Transverse colon (tissue), 4 donors: Measurements from ENCODE around the gene VSX2. TPM values are rescaled to one million over a fixed set of nuclear protein-coding genes. Genes with fewer than 3 reads are reported as not detected.

ENCODE experiments used
- DNase-seq: peaks from one replicate; pipeline ENCODE4 v3.0.0-alpha.2; 2019
- H3K27ac ChIP-seq, 4 donors: fragments of 200-600 bp; sonication (generic); 2 replicates each; pipeline ENCODE4 v1.5.1; 2016 to 2018; ENCODE audit warnings: inconsistent platforms in 4 of 4
- H3K27me3 ChIP-seq: fragments of 200-600 bp; sonication (generic); 2 replicates; pipeline ENCODE4 v1.5.1; 2017; ENCODE audit warnings: inconsistent platforms
- H3K36me3 ChIP-seq, 4 donors: fragments of 200-600 bp; sonication (generic); 2 replicates each; pipeline ENCODE4 v1.5.1; 2017 to 2019; ENCODE audit warnings: inconsistent platforms in 4 of 4
- H3K4me1 ChIP-seq, 4 donors: fragments of 200-600 bp; sonication (generic); 2 replicates each; pipeline ENCODE4 v1.5.1; 2017 to 2020; ENCODE audit warnings: inconsistent platforms in 4 of 4
- H3K4me3 ChIP-seq, 4 donors: fragments of 200-600 bp; sonication (generic); 1 replicate in 1 of 4; 2 replicates in 3 of 4; pipeline versions ENCODE4 v1.5.1 to v1.6.1; 2017 to 2019; ENCODE audit warnings: inconsistent platforms in 4 of 4
- H3K9me3 ChIP-seq, 2 donors: fragments of 200-600 bp; sonication (generic); 2 replicates each; pipeline ENCODE4 v1.5.1; 2017 to 2019; ENCODE audit warnings: inconsistent platforms in 2 of 2
- EP300 ChIP-seq: sonication (generic); formaldehyde crosslinking; IDR thresholded peaks from one replicate; pipeline ENCODE4 v1.6.1; 2017; ENCODE audit warnings: antibody characterized with exemption, low read depth
- POLR2A ChIP-seq: fragments of 450-650 bp; IDR thresholded peaks from one replicate; pipeline ENCODE4 v1.6.1; 2016; ENCODE audit warnings: antibody characterized with exemption, mild to moderate bottlenecking, moderate library complexity
- POLR2AphosphoS5 ChIP-seq, 3 donors: sonication (generic); formaldehyde crosslinking; IDR thresholded peaks; one replicate each; pipeline ENCODE4 v1.6.1; 2016; ENCODE audit warnings: antibody characterized with exemption in 3 of 3
- WGBS, 2 donors: methylation state at CpG; one replicate each; pipeline ENCODE4 v1.1.5; 2018; ENCODE audit warnings: low coverage in 1 of 2; 5-methylcytosine and 5-hydroxymethylcytosine counted together
- in situ Hi-C, 4 donors: fragments of 200-750 bp; cut with MboI; loops; one replicate each; pipeline versions ENCODE4 v1.15.0 to v1.15.1; 2017; ENCODE audit warnings: low sequenced_read_pairs in 3 of 4, low pct_ligation_motif_present in 1 of 4, low pct_unique_long_range_greater_than_20kb in 1 of 4
- intact Hi-C: fragments of 100-400 bp; cut with DNase I; formaldehyde crosslinking; loops from one replicate; pipeline ENCODE4 v1.15.1; 2023; ENCODE audit warnings: low total_unique reads
- total RNA-seq, 4 donors: library from RNA; depleted of rRNA; stranded (reverse); fragments of >200 nt; gene quantifications; one replicate each; pipeline ENCODE4 v1.1.0, GENCODE V29; 2016
- TF ChIP-seq, protein P1 (sequence below), 5 experiments: fragments of 200-600 bp in 3 of 5; fragments of 450-650 bp in 2 of 5; sonication (generic) in 3 of 5; IDR thresholded peaks; 1 replicate in 2 of 5; 2 replicates in 3 of 5; pipeline ENCODE4 v1.5.1; 2016 to 2017; ENCODE audit warnings: antibody characterized with exemption in 5 of 5, inconsistent platforms in 3 of 5, mild to moderate bottlenecking in 2 of 5, moderate library complexity in 1 of 5

VSX2 gene
- total RNA-seq, 4 donors from 2014 or later: not detected

DNA sequence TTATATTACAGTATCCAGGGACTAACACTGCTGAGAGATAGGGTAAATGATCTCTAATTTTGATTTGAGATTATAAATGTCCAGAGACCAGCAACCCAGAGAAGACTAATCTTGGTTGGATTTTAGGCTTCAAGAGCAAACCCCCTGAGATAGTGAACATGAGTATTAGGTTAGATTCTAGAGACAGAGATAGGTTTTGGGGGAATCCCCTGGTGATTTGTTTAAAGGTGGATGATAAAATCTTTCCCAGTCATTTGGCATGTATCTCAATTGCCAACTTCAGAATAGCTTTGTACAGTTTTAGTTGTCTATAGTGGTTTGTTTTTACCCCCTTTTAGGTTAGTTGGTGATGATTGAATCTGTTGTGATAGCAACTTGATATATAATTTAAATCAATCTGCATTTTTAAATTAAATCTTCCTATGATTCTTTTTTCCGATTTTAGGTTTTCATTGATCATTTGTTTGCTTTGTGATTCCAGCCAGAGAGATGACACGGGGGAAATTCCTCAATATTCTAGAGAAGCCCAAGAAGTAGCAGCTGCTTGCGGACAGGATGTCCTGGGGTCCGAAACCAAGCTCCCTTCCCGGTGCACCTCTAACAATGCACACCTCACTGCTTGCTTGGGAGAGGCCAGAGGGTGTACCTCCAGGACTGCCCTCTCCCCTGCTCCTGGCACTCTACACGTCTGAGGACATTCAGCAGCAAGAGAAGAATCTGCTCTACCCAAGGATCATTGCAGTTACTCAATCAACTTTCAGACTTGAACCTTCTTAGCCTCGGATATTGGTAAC is 40.6 kb upstream of the VSX2 start:
- no peaks in the 10 kb centered on the region for H3K27me3 ChIP-seq
- H3K4me1 ChIP-seq: no peaks in the 10 kb centered on the region
- 88 to 97% methylated on average over 6 to 7 of the region's 7 CpGs for WGBS, 2 donors
- H3K9me3 ChIP-seq: no peaks in the 10 kb centered on the region
- no peak for DNase-seq
- no peak overlapping the region for H3K27ac ChIP-seq
- H3K4me3 ChIP-seq: no peak overlapping the region
- TF ChIP-seq, protein P1, sequence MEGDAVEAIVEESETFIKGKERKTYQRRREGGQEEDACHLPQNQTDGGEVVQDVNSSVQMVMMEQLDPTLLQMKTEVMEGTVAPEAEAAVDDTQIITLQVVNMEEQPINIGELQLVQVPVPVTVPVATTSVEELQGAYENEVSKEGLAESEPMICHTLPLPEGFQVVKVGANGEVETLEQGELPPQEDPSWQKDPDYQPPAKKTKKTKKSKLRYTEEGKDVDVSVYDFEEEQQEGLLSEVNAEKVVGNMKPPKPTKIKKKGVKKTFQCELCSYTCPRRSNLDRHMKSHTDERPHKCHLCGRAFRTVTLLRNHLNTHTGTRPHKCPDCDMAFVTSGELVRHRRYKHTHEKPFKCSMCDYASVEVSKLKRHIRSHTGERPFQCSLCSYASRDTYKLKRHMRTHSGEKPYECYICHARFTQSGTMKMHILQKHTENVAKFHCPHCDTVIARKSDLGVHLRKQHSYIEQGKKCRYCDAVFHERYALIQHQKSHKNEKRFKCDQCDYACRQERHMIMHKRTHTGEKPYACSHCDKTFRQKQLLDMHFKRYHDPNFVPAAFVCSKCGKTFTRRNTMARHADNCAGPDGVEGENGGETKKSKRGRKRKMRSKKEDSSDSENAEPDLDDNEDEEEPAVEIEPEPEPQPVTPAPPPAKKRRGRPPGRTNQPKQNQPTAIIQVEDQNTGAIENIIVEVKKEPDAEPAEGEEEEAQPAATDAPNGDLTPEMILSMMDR (IDR thresholded peaks at IDR 0.05): no peak
- TF ChIP-seq POLR2A (no peak), EP300 (no peak), POLR2AphosphoS5 (IDR thresholded peaks at IDR 0.05) (no peak)
- H3K36me3 ChIP-seq: no peaks in the 10 kb centered on the region
- intact Hi-C loops (no loop called here), in situ Hi-C loops (no loop called here)

DNA sequence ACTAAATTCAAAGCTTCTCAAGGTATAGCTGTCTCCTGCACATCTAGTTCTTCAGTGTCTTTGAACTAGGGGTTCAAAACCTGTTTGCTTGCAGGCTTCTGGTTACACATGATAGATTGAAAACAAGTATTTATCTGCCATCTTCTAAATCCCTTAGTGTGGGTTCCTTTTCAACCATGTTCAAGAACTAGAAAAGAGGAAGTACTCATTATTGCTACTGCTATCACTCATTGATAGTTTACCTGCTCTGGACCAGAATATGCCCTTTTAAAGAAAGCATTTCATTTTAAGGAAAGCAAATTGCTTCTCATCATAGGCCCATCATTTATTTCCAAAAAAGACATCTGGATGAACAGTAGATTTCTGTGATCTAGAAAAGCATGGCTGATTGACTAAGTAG is 37.1 kb upstream of the VSX2 start:
- H3K9me3 ChIP-seq: no peaks in the 10 kb centered on the region
- no peaks in the 10 kb centered on the region for H3K4me1 ChIP-seq
- H3K27me3 ChIP-seq: no peaks in the 10 kb centered on the region
- no peaks in the 10 kb centered on the region for H3K36me3 ChIP-seq
- no peak overlapping the region for H3K27ac ChIP-seq
- no peak overlapping the region for H3K4me3 ChIP-seq
- TF ChIP-seq POLR2A: no peak
- TF ChIP-seq, protein P1 (IDR thresholded peaks at IDR 0.05): no peak
- no peak for TF ChIP-seq EP300
- TF ChIP-seq POLR2AphosphoS5 (IDR thresholded peaks at IDR 0.05): no peak
- in situ Hi-C loops: no loop called here
- intact Hi-C loops: no loop called here
- DNase-seq: no peak

DNA sequence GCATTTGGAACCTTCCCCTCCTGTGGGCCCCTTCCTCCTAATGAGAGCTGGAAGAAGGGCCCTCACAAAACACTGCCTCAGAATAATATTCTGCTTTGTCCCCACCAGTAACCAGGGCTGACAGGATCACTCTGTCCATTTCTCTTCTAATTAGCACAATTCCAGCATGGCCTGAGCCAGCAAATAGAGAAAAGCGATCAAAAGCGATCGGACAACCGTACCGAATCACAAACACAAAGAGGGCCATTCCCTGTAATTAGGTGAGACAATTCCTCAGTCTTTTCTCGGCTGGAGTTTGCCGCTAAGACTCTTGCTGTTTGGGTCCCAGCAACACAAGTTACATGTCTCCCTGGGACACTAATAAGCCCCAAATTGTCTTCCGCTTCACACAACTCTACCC is 35.6 kb upstream of the VSX2 start:
- DNase-seq: no peak
- intact Hi-C loops: no loop called here
- 95% methylated on average over 8 of the region's 8 CpGs; no CpG with 5 or more reads in 1 of the 2 donors for WGBS, 2 donors
- TF ChIP-seq POLR2AphosphoS5 (IDR thresholded peaks at IDR 0.05): no peak
- TF ChIP-seq POLR2A: no peak
- TF ChIP-seq EP300: no peak
- TF ChIP-seq, protein P1 (IDR thresholded peaks at IDR 0.05): no peak
- no peaks in the 10 kb centered on the region for H3K4me1 ChIP-seq
- no peak overlapping the region for H3K27ac ChIP-seq
- no peaks in the 10 kb centered on the region for H3K27me3 ChIP-seq
- no peaks in the 10 kb centered on the region for H3K9me3 ChIP-seq
- no peaks in the 10 kb centered on the region for H3K36me3 ChIP-seq
- no peak overlapping the region for H3K4me3 ChIP-seq
- in situ Hi-C loops: no loop called here

DNA sequence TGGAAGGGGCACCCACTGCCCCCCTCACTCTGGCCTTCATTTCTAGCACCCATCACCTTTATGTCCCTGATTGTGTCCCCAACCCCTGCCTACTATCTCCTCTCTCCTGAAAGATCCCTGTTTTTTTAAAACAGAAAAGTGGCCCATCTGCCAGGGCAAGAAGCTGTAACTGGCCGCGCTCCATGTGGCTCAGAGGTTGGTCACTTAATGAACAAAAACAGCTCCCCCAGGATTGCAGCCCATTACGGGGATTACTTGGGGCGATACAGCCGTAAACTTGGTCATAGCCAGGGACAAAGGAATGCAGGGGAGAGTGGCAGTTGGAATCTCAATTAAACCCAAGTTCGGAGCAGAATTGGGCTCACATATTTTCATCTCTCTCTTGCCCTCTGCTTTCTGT is 34.8 kb upstream of the VSX2 start:
- Histone ChIP-seq H3K36me3 (no peaks in the 10 kb centered on the region), H3K9me3 (no peaks in the 10 kb centered on the region), H3K4me3 (no peak overlapping the region), H3K4me1 (no peaks in the 10 kb centered on the region), H3K27ac (no peak overlapping the region), H3K27me3 (no peaks in the 10 kb centered on the region)
- in situ Hi-C loops: no loop called here
- TF ChIP-seq, protein P1 (IDR thresholded peaks at IDR 0.05): no peak
- TF ChIP-seq POLR2A (no peak), POLR2AphosphoS5 (IDR thresholded peaks at IDR 0.05) (no peak), EP300 (no peak)
- intact Hi-C loops: no loop called here
- 76 to 93% methylated on average over 3 to 6 of the region's 6 CpGs for WGBS, 2 donors
- DNase-seq: no peak
